Stimulated activated CD4-positive, alpha-beta T cell treated with anti-CD3 and anti-CD28 coated beads, TNF-alpha, amount 100 ng/mL, for 4 hours (primary cell): ENCODE data around the gene FBXO11.

Experiments
- DNase-seq, 3 experiments: peaks; one replicate each; pipeline ENCODE4 v3.0.0-alpha.2; 2020; ENCODE audit warnings: low read depth in 3 of 3

Gene FBXO11

GRCh38 chr2:47784352-47784851 lies 121.9 kb downstream of the FBXO11 start:
- DNase-seq: no peak

- DNase-seq: peak; percentile 44 to 50 (median 48)
Observed at GRCh38 chr2:47783486-47784351, 122.6 kb downstream of the FBXO11 start.

- peak; percentile 81 to 84 (median 82) for DNase-seq
Observed at GRCh38 chr2:47782671-47783485, 123.4 kb downstream of the FBXO11 start, which contains the start of gene MSH6. Gene MSH6, plus strand, starts transcription at chr2:47783145. Its CDS starts 89 bp downstream, at chr2:47783234.

- DNase-seq: no peak
Observed at GRCh38 chr2:47782381-47782670, 124.0 kb downstream of the FBXO11 start.

GRCh38 chr2:47779426-47779790 lies 126.9 kb downstream of the FBXO11 start:
- no peak for DNase-seq

GRCh38 chr2:47778698-47779425 lies 127.4 kb downstream of the FBXO11 start:
- DNase-seq: no peak

- DNase-seq: no peak
Observed at GRCh38 chr2:47777277-47777937, 128.9 kb downstream of the FBXO11 start.

GRCh38 chr2:47774567-47774966 lies 131.7 kb downstream of the FBXO11 start:
- no peak for DNase-seq

GRCh38 chr2:47772343-47772742 lies 134.0 kb downstream of the FBXO11 start:
- DNase-seq: no peak

GRCh38 chr2:47771211-47771610 lies 135.1 kb downstream of the FBXO11 start:
- DNase-seq: no peak

GRCh38 chr2:47769318-47769717 lies 137.0 kb downstream of the FBXO11 start:
- no peak for DNase-seq

GRCh38 chr2:47767880-47768609 lies 138.3 kb downstream of the FBXO11 start:
- DNase-seq: peak; percentile 49 to 60 (median 50)

- no peak for DNase-seq
Observed at GRCh38 chr2:47767497-47767844, 138.8 kb downstream of the FBXO11 start.

- no peak for DNase-seq
Observed at GRCh38 chr2:47751856-47752414, 154.4 kb downstream of the FBXO11 start.

- no peak for DNase-seq
Observed at GRCh38 chr2:47747878-47748277, 158.4 kb downstream of the FBXO11 start.

GRCh38 chr2:47744074-47744473 lies 162.2 kb downstream of the FBXO11 start:
- no peak for DNase-seq

- DNase-seq: no peak
Observed at GRCh38 chr2:47741637-47742036, 164.7 kb downstream of the FBXO11 start.

GRCh38 chr2:47741101-47741500 lies 165.2 kb downstream of the FBXO11 start:
- DNase-seq: no peak
